Smooth muscle cell (in vitro differentiated cells): ENCODE measurements around the gene GTF2H3. TPM values are rescaled to one million over a fixed set of nuclear protein-coding genes. Genes with fewer than 3 reads are reported as not detected.

Source experiments
- DNase-seq: peaks from one replicate; lab custom pipeline; 2025; ENCODE audit not compliant: unreplicated experiment; lab: John Stamatoyannopoulos, UW
- H2AFZ ChIP-seq: fragments of 200-600 bp; sonication (generic); 2 replicates; pipeline ENCODE4 v1.6.0; 2016; ENCODE audit warnings: antibody characterized with exemption, low read depth, mild to moderate bottlenecking
- H3F3A ChIP-seq: fragments of 200-600 bp; sonication (generic); 2 replicates; pipeline ENCODE4 v1.6.0; 2017; ENCODE audit warnings: antibody characterized with exemption, low read depth
- H3K27ac ChIP-seq: fragments of 200-600 bp; sonication (generic); 2 replicates; pipeline ENCODE4 v1.5.1; 2016; ENCODE audit warnings: low read depth, mild to moderate bottlenecking
- H3K27me3 ChIP-seq: fragments of 200-600 bp; sonication (generic); 2 replicates; pipeline ENCODE4 v1.6.1; 2016; ENCODE audit warnings: low read depth, mild to moderate bottlenecking
- H3K36me3 ChIP-seq: fragments of 200-600 bp; sonication (generic); 2 replicates; pipeline ENCODE4 v1.5.1; 2016; ENCODE audit warnings: low read depth
- H3K4me1 ChIP-seq: fragments of 200-600 bp; sonication (generic); 2 replicates; pipeline ENCODE4 v1.5.1; 2016; ENCODE audit warnings: low read depth
- H3K4me2 ChIP-seq: fragments of 200-600 bp; sonication (generic); 2 replicates; pipeline ENCODE4 v1.6.0; 2016; ENCODE audit warnings: mild to moderate bottlenecking
- H3K4me3 ChIP-seq: fragments of 200-600 bp; sonication (generic); 2 replicates; pipeline ENCODE4 v1.5.1; 2016; ENCODE audit warnings: mild to moderate bottlenecking
- H3K79me2 ChIP-seq: fragments of 200-600 bp; sonication (generic); 2 replicates; pipeline ENCODE4 v1.6.0; 2016; ENCODE audit warnings: low read depth, mild to moderate bottlenecking
- H3K9ac ChIP-seq: fragments of 200-600 bp; sonication (generic); 2 replicates; pipeline ENCODE4 v1.6.0; 2016; ENCODE audit warnings: low read depth
- H3K9me3 ChIP-seq: fragments of 200-600 bp; sonication (generic); replicated peaks from 2 replicates; pipeline ENCODE4 v1.5.1; 2016; ENCODE audit warnings: low read depth
- H4K20me1 ChIP-seq: fragments of 200-600 bp; sonication (generic); 2 replicates; pipeline ENCODE4 v1.6.0; 2016; ENCODE audit warnings: low read depth
- WGBS: methylation state at CpG from one replicate; pipeline ENCODE4 v1.1.7; 2016; ENCODE audit warnings: low lambda C conversion rate; 5-methylcytosine and 5-hydroxymethylcytosine counted together
- polyA plus RNA-seq: library from polyadenylated mRNA; unstranded; fragments of >200 nt; fragmentation: Nextera tagmentation; extraction: Ambion mirVana; gene quantifications from 2 replicates; pipeline ENCODE4 v1.2.1, GENCODE V29; 2016
- total RNA-seq: library from RNA; depleted of rRNA; stranded (reverse); fragments of >200 nt; gene quantifications from 2 replicates; pipeline ENCODE4 v1.2.3, GENCODE V29; 2014
- TF ChIP-seq, protein P1 (sequence below): fragments of 200-600 bp; sonication (generic); IDR thresholded peaks from 2 replicates; pipeline ENCODE4 v1.5.1; 2017; ENCODE audit warnings: borderline replicate concordance, mild to moderate bottlenecking, antibody characterized with exemption; ENCODE audit not compliant: insufficient read depth, poor library complexity, severe bottlenecking

The GTF2H3 gene
- total and polyA plus RNA-seq, 2 experiments from 2014 or later = 10.8 to 43.2 TPM

DNA sequence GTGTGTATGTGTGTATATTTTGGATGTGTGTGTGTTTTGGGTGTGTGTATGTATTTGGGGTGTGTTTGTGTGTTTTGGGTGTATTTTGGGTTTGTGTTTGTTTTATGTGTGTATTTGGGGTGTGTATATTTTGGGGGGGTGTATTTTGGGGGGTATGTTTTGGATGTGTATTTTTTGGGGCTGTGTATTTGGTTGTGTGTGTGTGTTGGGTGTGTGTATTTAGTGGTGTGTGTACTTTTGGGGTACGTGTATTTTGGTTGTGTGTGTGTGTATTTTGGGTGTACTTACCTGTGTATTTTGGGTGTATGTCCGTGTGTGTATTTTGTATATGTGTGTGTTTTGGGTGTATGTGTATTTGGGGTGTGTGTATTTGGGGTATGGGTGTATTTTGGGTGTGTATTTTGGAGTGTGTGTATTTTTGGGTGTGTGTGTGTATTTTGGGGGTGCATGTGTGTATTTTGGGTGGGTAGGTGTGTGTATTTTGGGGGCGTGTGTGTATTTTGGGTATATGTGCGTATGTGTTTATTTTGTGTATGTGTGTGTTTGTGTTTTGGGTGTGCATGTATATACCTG lies 20.6 kb downstream of the GTF2H3 start:
- no peak overlapping the region for H3K9ac ChIP-seq
- peaks cover 4% of the 10 kb centered on the region for H3F3A ChIP-seq
- 100% methylated on average over 4 of the region's 4 CpGs for WGBS
- no peak overlapping the region for H3K4me2 ChIP-seq
- no peaks in the 10 kb centered on the region for H3K79me2 ChIP-seq
- no peak overlapping the region for H3K27ac ChIP-seq
- TF ChIP-seq, protein P1, sequence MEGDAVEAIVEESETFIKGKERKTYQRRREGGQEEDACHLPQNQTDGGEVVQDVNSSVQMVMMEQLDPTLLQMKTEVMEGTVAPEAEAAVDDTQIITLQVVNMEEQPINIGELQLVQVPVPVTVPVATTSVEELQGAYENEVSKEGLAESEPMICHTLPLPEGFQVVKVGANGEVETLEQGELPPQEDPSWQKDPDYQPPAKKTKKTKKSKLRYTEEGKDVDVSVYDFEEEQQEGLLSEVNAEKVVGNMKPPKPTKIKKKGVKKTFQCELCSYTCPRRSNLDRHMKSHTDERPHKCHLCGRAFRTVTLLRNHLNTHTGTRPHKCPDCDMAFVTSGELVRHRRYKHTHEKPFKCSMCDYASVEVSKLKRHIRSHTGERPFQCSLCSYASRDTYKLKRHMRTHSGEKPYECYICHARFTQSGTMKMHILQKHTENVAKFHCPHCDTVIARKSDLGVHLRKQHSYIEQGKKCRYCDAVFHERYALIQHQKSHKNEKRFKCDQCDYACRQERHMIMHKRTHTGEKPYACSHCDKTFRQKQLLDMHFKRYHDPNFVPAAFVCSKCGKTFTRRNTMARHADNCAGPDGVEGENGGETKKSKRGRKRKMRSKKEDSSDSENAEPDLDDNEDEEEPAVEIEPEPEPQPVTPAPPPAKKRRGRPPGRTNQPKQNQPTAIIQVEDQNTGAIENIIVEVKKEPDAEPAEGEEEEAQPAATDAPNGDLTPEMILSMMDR = no peak
- H3K4me1 ChIP-seq = no peaks in the 10 kb centered on the region
- no peak for DNase-seq
- peaks cover 13% of the 10 kb centered on the region for H3K36me3 ChIP-seq
- H2AFZ ChIP-seq = no peak overlapping the region
- H3K4me3 ChIP-seq = no peak overlapping the region
- H3K27me3 ChIP-seq = no peaks in the 10 kb centered on the region
- H3K9me3 ChIP-seq = no peaks in the 10 kb centered on the region
- H4K20me1 ChIP-seq = no peaks in the 10 kb centered on the region

DNA sequence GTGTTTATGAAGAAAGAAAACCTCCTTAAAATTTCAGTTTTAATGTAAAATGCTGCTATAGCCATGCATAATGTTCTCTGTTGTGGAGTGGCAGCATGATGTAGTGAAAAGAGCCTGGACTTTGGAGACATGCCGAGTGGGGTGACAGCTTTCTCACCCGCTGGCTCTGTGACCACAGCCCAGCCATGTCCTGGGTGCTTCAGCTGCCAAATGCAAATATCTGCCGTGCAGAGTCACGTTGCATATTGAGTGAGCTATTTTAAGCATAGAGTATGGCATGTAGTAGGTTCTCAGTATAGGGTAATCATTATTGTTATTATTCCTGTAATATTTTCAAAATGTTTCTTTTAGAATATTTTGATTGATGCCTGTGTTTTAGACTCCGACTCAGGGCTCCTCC lies 21.8 kb downstream of the GTF2H3 start:
- Histone ChIP-seq H3K27ac (no peak overlapping the region), H3K9ac (no peak overlapping the region), H3K36me3 (peaks cover 13% of the 10 kb centered on the region), H4K20me1 (no peaks in the 10 kb centered on the region), H3K4me3 (no peak overlapping the region), H2AFZ (no peak overlapping the region), H3K9me3 (no peaks in the 10 kb centered on the region), H3K79me2 (no peaks in the 10 kb centered on the region), H3K4me2 (no peak overlapping the region), H3K27me3 (no peaks in the 10 kb centered on the region), H3F3A (peaks cover 10% of the 10 kb centered on the region), H3K4me1 (no peaks in the 10 kb centered on the region)
- WGBS = 96% methylated on average over 5 of the region's 5 CpGs
- TF ChIP-seq, protein P1 = no peak
- DNase-seq = no peak

DNA sequence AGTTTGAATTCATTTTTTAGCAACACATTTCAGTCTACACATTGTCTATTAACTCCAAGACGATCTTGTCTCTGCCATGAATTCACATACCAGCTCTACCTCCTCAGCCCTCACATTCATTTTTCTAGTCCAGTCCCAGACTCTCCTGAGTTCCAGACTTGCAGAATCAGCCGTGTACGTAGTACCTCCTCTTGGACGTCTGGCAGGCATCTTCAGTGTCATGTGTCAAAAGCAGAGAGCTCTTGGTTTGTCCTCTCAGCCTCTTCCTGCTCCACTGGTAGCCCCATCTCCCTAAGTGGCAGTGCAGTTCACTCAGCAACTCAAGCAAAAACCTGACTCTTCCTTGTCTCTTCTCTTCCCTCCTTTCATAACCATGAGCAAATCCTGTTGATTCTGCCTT lies 22.8 kb downstream of the GTF2H3 start:
- DNase-seq = no peak
- 93% methylated on average over 4 of the region's 4 CpGs for WGBS

DNA sequence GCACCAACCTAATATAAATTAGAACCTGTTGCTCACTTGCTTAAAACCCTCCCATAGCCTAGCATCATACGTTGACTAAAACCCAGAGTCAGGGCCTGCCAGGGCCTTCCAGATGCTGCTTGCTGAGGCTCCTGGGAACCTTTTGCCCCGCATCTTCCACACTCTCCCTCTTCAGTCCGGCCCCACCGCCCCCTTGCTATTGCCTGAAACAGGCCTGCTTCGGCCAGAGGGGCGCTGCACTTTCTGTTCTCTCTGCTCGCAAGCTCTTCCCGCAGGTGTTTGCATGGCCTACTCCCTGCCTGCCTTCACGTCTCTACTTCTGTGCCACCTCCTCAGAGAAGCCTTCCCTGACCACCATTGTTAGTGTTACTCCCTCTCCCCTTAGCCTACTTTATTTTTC lies 23.6 kb downstream of the GTF2H3 start:
- 95% methylated on average over 9 of the region's 9 CpGs for WGBS
- no peak for DNase-seq
- no peaks in the 10 kb centered on the region for H3K4me1 ChIP-seq

More for the DNA sequence above, 22.8 kb downstream of the GTF2H3 start:
- Histone ChIP-seq H3K4me2 (no peak overlapping the region), H4K20me1 (no peaks in the 10 kb centered on the region), H3K9me3 (no peaks in the 10 kb centered on the region), H3K27ac (no peak overlapping the region), H3K4me1 (no peaks in the 10 kb centered on the region), H3K36me3 (peaks cover 4% of the 10 kb centered on the region), H3K79me2 (no peaks in the 10 kb centered on the region), H2AFZ (no peak overlapping the region), H3K4me3 (no peak overlapping the region), H3F3A (peaks cover 10% of the 10 kb centered on the region), H3K9ac (no peak overlapping the region), H3K27me3 (no peaks in the 10 kb centered on the region)
- TF ChIP-seq, protein P1 = no peak

More for the DNA sequence above, 23.6 kb downstream of the GTF2H3 start:
- Histone ChIP-seq H2AFZ (no peak overlapping the region), H3K27ac (no peak overlapping the region), H3K36me3 (no peaks in the 10 kb centered on the region), H3K4me3 (no peak overlapping the region), H3K9ac (no peak overlapping the region), H3K4me2 (no peak overlapping the region), H3K79me2 (no peaks in the 10 kb centered on the region), H3K27me3 (no peaks in the 10 kb centered on the region), H3F3A (peaks cover 10% of the 10 kb centered on the region), H3K9me3 (no peaks in the 10 kb centered on the region), H4K20me1 (no peaks in the 10 kb centered on the region)
- TF ChIP-seq, protein P1 = no peak
